ENCODE results near the gene NPFFR2.

NPFFR2 gene

GRCh38 chr4:72109959-72110497 lies 78.2 kb downstream of the NPFFR2 start:
- TF ChIP-seq REST (IDR thresholded peaks at IDR 0.05; ENCODE audit: insufficient read depth in 1 of 2, low read depth in 2 of 2, low read length in 2 of 2) = no peak
- no peak for TF ChIP-seq TAF1 (IDR thresholded peaks at IDR 0.05; ENCODE audit: borderline replicate concordance, insufficient read depth, low read length)
- TF ChIP-seq FOXP2 (optimal IDR thresholded peaks at IDR 0.05; ENCODE audit: borderline replicate concordance, extremely low read depth, extremely low read length, insufficient read depth) = no peak
- no peak for TF ChIP-seq POLR2AphosphoS5 (IDR thresholded peaks at IDR 0.05; ENCODE audit: low read depth, low read length)
- TF ChIP-seq SIN3A (IDR thresholded peaks at IDR 0.05; ENCODE audit: borderline replicate concordance, insufficient read depth, low read length) = no peak

GRCh38 chr4:72110886-72111285 lies 79.1 kb downstream of the NPFFR2 start:
- no peak for TF ChIP-seq TAF1 (IDR thresholded peaks at IDR 0.05; ENCODE audit: borderline replicate concordance, insufficient read depth, low read length)
- no peak for TF ChIP-seq REST (IDR thresholded peaks at IDR 0.05; ENCODE audit: insufficient read depth in 1 of 2, low read depth in 2 of 2, low read length in 2 of 2)
- TF ChIP-seq POLR2AphosphoS5 (IDR thresholded peaks at IDR 0.05; ENCODE audit: low read depth, low read length) = no peak
- TF ChIP-seq SIN3A (IDR thresholded peaks at IDR 0.05; ENCODE audit: borderline replicate concordance, insufficient read depth, low read length) = no peak
- TF ChIP-seq FOXP2 (optimal IDR thresholded peaks at IDR 0.05; ENCODE audit: borderline replicate concordance, extremely low read depth, extremely low read length, insufficient read depth) = no peak

- TF ChIP-seq REST (IDR thresholded peaks at IDR 0.05; ENCODE audit: insufficient read depth in 1 of 2, low read depth in 2 of 2, low read length in 2 of 2) = no peak
- TF ChIP-seq TAF1 (IDR thresholded peaks at IDR 0.05; ENCODE audit: borderline replicate concordance, insufficient read depth, low read length) = no peak
- no peak for TF ChIP-seq POLR2AphosphoS5 (IDR thresholded peaks at IDR 0.05; ENCODE audit: low read depth, low read length)
- TF ChIP-seq FOXP2 (optimal IDR thresholded peaks at IDR 0.05; ENCODE audit: borderline replicate concordance, extremely low read depth, extremely low read length, insufficient read depth) = no peak
- no peak for TF ChIP-seq SIN3A (IDR thresholded peaks at IDR 0.05; ENCODE audit: borderline replicate concordance, insufficient read depth, low read length)
Observed at GRCh38 chr4:72111863-72112262, 80.1 kb downstream of the NPFFR2 start.

- TF ChIP-seq POLR2AphosphoS5 (IDR thresholded peaks at IDR 0.05; ENCODE audit: low read depth, low read length) (no peak), REST (IDR thresholded peaks at IDR 0.05; ENCODE audit: insufficient read depth in 1 of 2, low read depth in 2 of 2, low read length in 2 of 2) (no peak), TAF1 (IDR thresholded peaks at IDR 0.05; ENCODE audit: borderline replicate concordance, insufficient read depth, low read length) (no peak), FOXP2 (optimal IDR thresholded peaks at IDR 0.05; ENCODE audit: borderline replicate concordance, extremely low read depth, extremely low read length, insufficient read depth) (no peak), SIN3A (IDR thresholded peaks at IDR 0.05; ENCODE audit: borderline replicate concordance, insufficient read depth, low read length) (no peak)
Observed at GRCh38 chr4:72112514-72113156, 80.8 kb downstream of the NPFFR2 start.
